ENCODE results near the gene ARID1B.

GRCh38 chr6:157080986-157081391 is 303.8 kb downstream of the ARID1B start:
- TF ChIP-seq CTCF (IDR thresholded peaks at IDR 0.05 in 8 of 11, conservative IDR thresholded peaks at IDR 0.05 in 3 of 11) = no peak
- no peak for TF ChIP-seq POLR2AphosphoS5 (IDR thresholded peaks at IDR 0.05)
